Large intestine (tissue), 3 donors: ENCODE measurements around the gene CHRDL2. TPM values are rescaled to one million over a fixed set of nuclear protein-coding genes. Genes with fewer than 3 reads are reported as not detected.
"Not testable (repeated sequence)": the region's sequence is repeated elsewhere in the genome, so short reads cannot be mapped to it uniquely, and the experiment has no call there.

ENCODE experiments used
- DNase-seq, 2 donors: peaks; one replicate each; pipeline versions ENCODE4 v3.0.0 to v3.0.0-alpha.2; 2013
- H3K27ac ChIP-seq: one replicate; pipeline ENCODE4 v1.5.1; 2013; ENCODE audit warnings: low read length
- H3K27me3 ChIP-seq: 2 replicates; pipeline ENCODE4 v1.6.1; 2013; ENCODE audit warnings: low read length; ENCODE audit not compliant: control insufficient read depth, insufficient read depth
- H3K36me3 ChIP-seq: 2 replicates; pipeline ENCODE4 v1.6.1; 2013; ENCODE audit warnings: low read length; ENCODE audit not compliant: control insufficient read depth, insufficient read depth
- H3K4me1 ChIP-seq: one replicate; pipeline ENCODE4 v1.6.1; 2013; ENCODE audit warnings: low read length; ENCODE audit not compliant: control insufficient read depth, insufficient read depth
- H3K4me3 ChIP-seq: one replicate; pipeline ENCODE4 v1.5.1; 2013; ENCODE audit warnings: low read length
- H3K9me3 ChIP-seq: one replicate; pipeline ENCODE4 v1.6.1; 2013; ENCODE audit warnings: mild to moderate bottlenecking, low read depth, low read length, moderate library complexity; ENCODE audit not compliant: control insufficient read depth
- WGBS: methylation state at CpG from one replicate; pipeline ENCODE4 v1.1.5; 2013; ENCODE audit warnings: low lambda C conversion rate; ENCODE audit not compliant: insufficient coverage; 5-methylcytosine and 5-hydroxymethylcytosine counted together
- polyA plus RNA-seq: library from polyadenylated mRNA; unstranded; fragments of 120-200 nt; gene quantifications from one replicate; pipeline ENCODE4 v1.2.1, GENCODE V29; 2013

CHRDL2 gene
- polyA plus RNA-seq, 1 donor, result 2.4 TPM

GRCh38 chr11:74769055-74769707, 38.0 kb upstream of the CHRDL2 start:
- Histone ChIP-seq H3K4me1 (peaks cover 4% of the 10 kb centered on the region), H3K4me3 (no peak overlapping the region), H3K36me3 (no peaks in the 10 kb centered on the region), H3K27ac (peak overlapping the region; percentile 40), H3K27me3 (no peaks in the 10 kb centered on the region), H3K9me3 (peaks cover under 1% of the 10 kb centered on the region)
- DNase-seq, result no peak
- 100% methylated on average over 1 of the region's 2 CpGs for WGBS

- 25% methylated on average over 1 of the region's 9 CpGs for WGBS
- H3K4me1 ChIP-seq, H3K4me3 ChIP-seq, H3K36me3 ChIP-seq, H3K9me3 ChIP-seq, H3K27me3 ChIP-seq: not testable (repeated sequence)
- DNase-seq, result peak; percentile 49 to 71
- H3K27ac ChIP-seq, result peak overlapping the region; percentile 56
These were observed 37.0 kb upstream of the CHRDL2 start for GRCh38 chr11:74768172-74768651.

- Histone ChIP-seq H3K27ac (no peak overlapping the region), H3K9me3 (peaks cover 3% of the 10 kb centered on the region), H3K36me3 (no peaks in the 10 kb centered on the region), H3K27me3 (no peaks in the 10 kb centered on the region), H3K4me1 (peaks cover 4% of the 10 kb centered on the region), H3K4me3 (no peak overlapping the region)
- 100% methylated on average over 1 of the region's 1 CpG for WGBS
- no peak for DNase-seq
These were observed 35.7 kb upstream of the CHRDL2 start for GRCh38 chr11:74766905-74767304.

DNA sequence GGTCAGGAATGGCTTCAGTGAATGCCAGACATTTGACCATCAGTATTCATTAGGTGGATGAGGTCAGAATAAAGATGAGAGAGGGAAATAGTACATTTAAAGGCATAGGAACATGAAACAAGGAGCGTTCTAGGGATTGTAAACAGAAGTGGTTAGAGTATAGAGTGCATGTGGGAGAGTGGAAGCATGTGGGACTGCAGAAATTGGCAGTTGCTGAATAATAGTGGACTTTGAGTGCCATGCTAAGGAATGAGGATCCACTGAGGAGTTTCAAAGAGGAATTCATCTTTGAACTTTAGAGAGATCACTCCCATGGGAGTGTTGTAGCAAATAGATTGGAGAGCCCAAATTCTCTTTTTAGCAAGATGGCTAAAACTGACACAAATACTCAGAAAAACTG, 25.3 kb upstream of the CHRDL2 start:
- Histone ChIP-seq H3K9me3 (no peaks in the 10 kb centered on the region), H3K4me3 (no peak overlapping the region), H3K27ac (no peak overlapping the region), H3K27me3 (no peaks in the 10 kb centered on the region), H3K4me1 (no peaks in the 10 kb centered on the region), H3K36me3 (no peaks in the 10 kb centered on the region)
- 80% methylated on average over 1 of the region's 1 CpG for WGBS
- DNase-seq, result no peak

DNA sequence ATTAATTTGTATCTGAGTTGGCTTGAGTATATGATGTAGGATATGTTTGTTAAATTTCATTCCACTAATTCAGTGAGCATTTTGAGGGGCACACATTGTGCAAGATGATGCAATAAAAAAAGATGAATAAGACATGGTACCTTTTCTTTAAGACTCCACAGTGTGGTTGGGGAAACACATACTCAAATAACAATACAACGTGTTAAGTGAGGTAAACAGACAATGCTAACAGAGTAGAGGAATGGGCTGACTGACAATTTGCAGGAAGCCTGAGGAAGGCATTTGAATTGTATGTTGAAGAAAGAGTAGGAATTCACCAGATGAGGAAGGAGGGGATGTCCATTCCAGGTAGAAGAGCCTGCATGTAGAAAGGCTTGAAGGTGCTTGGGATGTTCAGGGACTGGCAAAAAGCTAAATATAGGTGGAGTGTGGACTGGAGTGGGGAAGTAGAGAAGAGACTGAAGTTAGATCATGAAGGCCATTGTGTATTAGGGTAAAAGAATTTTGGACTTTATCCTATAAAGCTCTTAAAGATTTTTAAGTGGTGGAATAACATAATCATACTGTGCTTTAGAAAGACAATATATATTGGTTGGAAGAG, 24.3 kb upstream of the CHRDL2 start:
- WGBS, result no CpG with 5 or more reads among the region's 1 CpG
- Histone ChIP-seq H3K4me1 (no peaks in the 10 kb centered on the region), H3K27ac (no peak overlapping the region)

DNA sequence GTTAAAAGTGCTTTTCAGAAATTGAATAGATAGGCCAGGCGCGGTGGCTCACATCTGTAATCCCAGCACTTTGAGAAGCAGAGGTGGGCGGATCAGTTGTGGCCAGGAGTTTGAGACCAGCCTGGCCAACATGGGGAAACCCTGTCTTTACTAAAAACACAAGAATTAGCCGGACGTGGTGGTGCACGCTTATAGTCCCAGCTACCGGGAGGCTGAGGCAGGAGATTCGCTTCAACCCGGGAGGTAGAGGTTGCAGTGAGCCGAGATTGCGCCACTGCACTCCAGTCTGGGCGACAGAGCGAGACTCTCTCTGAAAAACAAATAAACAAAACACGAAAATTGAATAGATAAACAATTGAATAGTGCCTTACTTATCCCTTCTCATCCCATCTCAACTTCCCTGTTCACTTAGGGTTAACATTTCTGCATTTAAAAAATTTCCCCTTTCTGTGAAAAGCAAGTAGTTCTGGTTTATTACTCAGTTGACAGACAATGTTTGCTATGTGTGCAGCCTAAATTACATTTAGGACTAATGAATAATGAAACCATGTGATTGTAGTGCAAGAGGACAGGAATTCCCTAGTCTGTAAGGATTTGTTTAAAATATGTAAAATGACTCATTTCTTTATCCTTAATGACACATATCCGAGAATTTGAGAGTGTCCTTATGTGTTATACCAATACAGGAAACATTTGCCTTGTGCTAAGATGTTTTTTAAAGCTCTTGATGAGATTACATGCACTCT, 23.5 kb upstream of the CHRDL2 start:
- no peaks in the 10 kb centered on the region for H3K27me3 ChIP-seq
- H3K4me1 ChIP-seq, result peaks cover under 1% of the 10 kb centered on the region
- WGBS, result 82% methylated on average over 10 of the region's 15 CpGs
- no peak overlapping the region for H3K27ac ChIP-seq
- no peaks in the 10 kb centered on the region for H3K9me3 ChIP-seq
- no peaks in the 10 kb centered on the region for H3K36me3 ChIP-seq
- DNase-seq, result peak in 1 of 2 donors; percentile 19
- no peak overlapping the region for H3K4me3 ChIP-seq

More for the DNA sequence above, 24.3 kb upstream of the CHRDL2 start:
- no peaks in the 10 kb centered on the region for H3K36me3 ChIP-seq
- DNase-seq, result no peak
- no peaks in the 10 kb centered on the region for H3K9me3 ChIP-seq
- H3K4me3 ChIP-seq, result no peak overlapping the region
- no peaks in the 10 kb centered on the region for H3K27me3 ChIP-seq

DNA sequence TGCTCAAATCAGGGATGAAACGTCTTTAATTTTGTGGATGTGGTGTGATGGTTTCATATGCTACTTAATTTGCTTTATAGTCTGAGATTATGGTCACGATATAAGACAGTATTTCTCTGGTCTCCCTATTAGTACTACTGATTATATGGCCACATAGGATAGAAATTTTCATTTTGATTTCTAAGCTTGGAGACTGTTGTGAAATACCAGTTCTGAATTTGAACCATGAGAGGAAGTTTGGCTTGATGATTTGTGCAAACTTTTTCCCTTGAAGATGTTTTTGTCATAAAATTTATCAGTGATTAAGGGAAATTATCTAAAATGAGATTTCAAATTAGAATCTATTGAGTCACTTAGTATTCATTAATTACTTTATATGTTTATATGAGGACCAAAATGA, 20.1 kb upstream of the CHRDL2 start:
- Histone ChIP-seq H3K27ac (no peak overlapping the region), H3K9me3 (no peaks in the 10 kb centered on the region), H3K4me3 (no peak overlapping the region), H3K27me3 (no peaks in the 10 kb centered on the region), H3K4me1 (peaks cover 11% of the 10 kb centered on the region), H3K36me3 (no peaks in the 10 kb centered on the region)
- DNase-seq, result no peak
- WGBS, result 100% methylated on average over 1 of the region's 2 CpGs

GRCh38 chr11:74750598-74750997, 19.4 kb upstream of the CHRDL2 start:
- not testable (repeated sequence) for H3K27me3 ChIP-seq, H3K4me3 ChIP-seq, DNase-seq, H3K27ac ChIP-seq, H3K36me3 ChIP-seq, H3K9me3 ChIP-seq
- H3K4me1 ChIP-seq, result peaks cover 11% of the 10 kb centered on the region
- no CpG with 5 or more reads among the region's 14 CpGs for WGBS

GRCh38 chr11:74749965-74750296, 18.7 kb upstream of the CHRDL2 start:
- peaks cover 11% of the 10 kb centered on the region for H3K4me1 ChIP-seq
- WGBS, result no CpG with 5 or more reads among the region's 2 CpGs

GRCh38 chr11:74749127-74749964, 18.1 kb upstream of the CHRDL2 start:
- 7% methylated on average over 3 of the region's 63 CpGs for WGBS
- Histone ChIP-seq H3K27me3 (no peaks in the 10 kb centered on the region), H3K9me3 (no peaks in the 10 kb centered on the region), H3K4me1 (peaks cover 11% of the 10 kb centered on the region), H3K27ac (peak overlapping the region; percentile 79), H3K4me3 (peak overlapping the region; percentile 65), H3K36me3 (no peaks in the 10 kb centered on the region)
- peak; percentile 47 to 81 for DNase-seq

More at GRCh38 chr11:74749965-74750296, 18.7 kb upstream of the CHRDL2 start:
- DNase-seq, result no peak
- no peaks in the 10 kb centered on the region for H3K36me3 ChIP-seq
- H3K27ac ChIP-seq, result no peak overlapping the region
- no peaks in the 10 kb centered on the region for H3K9me3 ChIP-seq
- peak overlapping the region; percentile 50 for H3K4me3 ChIP-seq
- no peaks in the 10 kb centered on the region for H3K27me3 ChIP-seq
